A549 (cell line): ENCODE measurements around the gene SLC24A3. TPM values are rescaled to one million over a fixed set of nuclear protein-coding genes. Genes with fewer than 3 reads are reported as not detected.

Experiments
- ATAC-seq, 2 experiments: fragments of 200-7000 bp in 1 of 2; fragments of >200 bp in 1 of 2; cut with Nextera tagmentation in 1 of 2; cut with Tn5 transposase in 1 of 2; 3 replicates each; pipeline versions ENCODE4 v1.8.0 to v1.9.1; 2018 to 2020; ENCODE audit warnings: mild to moderate bottlenecking in 1 of 2, moderate library complexity in 1 of 2
- CTCF ChIA-PET: fragments of 300-600 bp; sonication (Branson Sonifier 250); formaldehyde crosslinking; extraction: SDS; loops from one replicate; lab custom pipeline; 2021; ENCODE audit warnings: antibody characterized with exemption, inconsistent platforms; lab: Yijun Ruan, JAX
- POLR2A ChIA-PET: fragments of 350-600 bp; formaldehyde crosslinking; extraction: SDS; loops from one replicate; lab custom pipeline; 2021; ENCODE audit warnings: antibody characterized with exemption, inconsistent platforms; lab: Yijun Ruan, JAX
- DNase-seq, 2 experiments: peaks; one replicate each; pipeline versions ENCODE4 v3.0.0 to v3.0.0-alpha.2; 2011 to 2016; ENCODE audit warnings: low read depth in 1 of 2, low spot score in 1 of 2
- FAIRE-seq: peaks from 2 replicates; lab custom pipeline; 2011; peaks lifted over from hg19 to GRCh38; lab: Jason Lieb, UNC
- H3K27ac ChIP-seq, 2 experiments: fragments of >200 bp; sonication (Bioruptor Twin); formaldehyde crosslinking; 3 replicates each; pipeline ENCODE4 v1.5.1; 2016 to 2017
- H3K4me1 ChIP-seq: fragments of >200 bp; sonication (Bioruptor Twin); formaldehyde crosslinking; 3 replicates; pipeline ENCODE4 v1.6.1; 2016
- H3K4me2 ChIP-seq: fragments of >200 bp; sonication (Bioruptor Twin); formaldehyde crosslinking; 3 replicates; pipeline ENCODE4 v1.6.1; 2016
- H3K4me3 ChIP-seq: fragments of >200 bp; sonication (Bioruptor Twin); formaldehyde crosslinking; 3 replicates; pipeline ENCODE4 v1.5.1; 2016
- H3K9me3 ChIP-seq: fragments of >200 bp; sonication (Bioruptor Twin); formaldehyde crosslinking; 3 replicates; pipeline ENCODE4 v1.6.1; 2016
- CEBPB ChIP-seq, 2 experiments: fragments of >200 bp in 1 of 2; sonication (Bioruptor Twin) in 1 of 2; formaldehyde crosslinking in 1 of 2; IDR thresholded peaks; 2 replicates each; pipeline ENCODE4 v1.6.1; 2012 to 2016
- CHD2 ChIP-seq: fragments of 150-350 bp; IDR thresholded peaks from 2 replicates; pipeline ENCODE4 v1.6.1; 2014; ENCODE audit warnings: low read length; ENCODE audit not compliant: partially characterized antibody
- CTCF ChIP-seq: fragments of >200 bp; sonication (Bioruptor Twin); formaldehyde crosslinking; IDR thresholded peaks from 3 replicates; pipeline ENCODE4 v1.5.1; 2016
- E2F6 ChIP-seq: IDR thresholded peaks from 2 replicates; pipeline ENCODE4 v1.6.1; 2012; ENCODE audit warnings: low read depth, borderline replicate concordance
- EHF ChIP-seq: fragments of 250-450 bp; sonication (Bioruptor Pico); IDR thresholded peaks from 2 replicates; pipeline ENCODE4 v1.5.0; 2020; ENCODE audit warnings: mild to moderate bottlenecking
- EHMT2 ChIP-seq: fragments of 200-600 bp; sonication (generic); IDR thresholded peaks from 2 replicates; pipeline ENCODE4 v1.6.1; 2016; ENCODE audit warnings: antibody characterized with exemption, low read depth, mild to moderate bottlenecking, moderate library complexity
- EP300 ChIP-seq, 2 experiments: fragments of >200 bp; sonication (Bioruptor Twin); formaldehyde crosslinking; IDR thresholded peaks; 2 replicates in 1 of 2; 3 replicates in 1 of 2; pipeline ENCODE4 v1.6.1; 2016 to 2017
- FOSB ChIP-seq: fragments of 250-450 bp; sonication (Bioruptor Pico); IDR thresholded peaks from 2 replicates; pipeline ENCODE4 v1.5.0; 2020; ENCODE audit warnings: mild to moderate bottlenecking, moderate library complexity
- GATA3 ChIP-seq: IDR thresholded peaks from 2 replicates; pipeline ENCODE4 v1.6.1; 2012; ENCODE audit warnings: borderline replicate concordance
- HMGXB4 ChIP-seq: fragments of 250-450 bp; sonication (Bioruptor Pico); IDR thresholded peaks from 2 replicates; pipeline ENCODE4 v1.5.0; 2021; ENCODE audit warnings: mild to moderate bottlenecking, moderate library complexity, borderline replicate concordance
- JUN ChIP-seq, 2 experiments: fragments of >200 bp; sonication (Bioruptor Twin); formaldehyde crosslinking; IDR thresholded peaks; 2 replicates in 1 of 2; 3 replicates in 1 of 2; pipeline ENCODE4 v1.6.1; 2016 to 2017
- KDM1A ChIP-seq: fragments of 200-600 bp; sonication (generic); IDR thresholded peaks from 2 replicates; pipeline ENCODE4 v1.6.1; 2016; ENCODE audit warnings: low read depth, mild to moderate bottlenecking
- KDM5A ChIP-seq: fragments of 200-600 bp; sonication (generic); IDR thresholded peaks from 2 replicates; pipeline ENCODE4 v1.6.1; 2016; ENCODE audit warnings: antibody characterized with exemption, mild to moderate bottlenecking
- NPAS2 ChIP-seq: fragments of 250-450 bp; sonication (Bioruptor Pico); IDR thresholded peaks from 2 replicates; pipeline ENCODE4 v1.8.0; 2022; ENCODE audit warnings: mild to moderate bottlenecking, moderate library complexity, borderline replicate concordance
- NR3C1 ChIP-seq: fragments of >200 bp; sonication (Bioruptor Twin); formaldehyde crosslinking; IDR thresholded peaks from 3 replicates; pipeline ENCODE4 v1.6.1; 2017
- POLR2A ChIP-seq: IDR thresholded peaks from 2 replicates; pipeline ENCODE4 v1.6.1; 2012; ENCODE audit warnings: mild to moderate bottlenecking, low read length
- POLR2AphosphoS2 ChIP-seq: conservative IDR thresholded peaks from 2 replicates; pipeline ENCODE4 v1.6.1; 2012; ENCODE audit warnings: low read length, improper control_type of control experiment, inconsistent platforms
- RCOR1 ChIP-seq: fragments of 150-350 bp; IDR thresholded peaks from 2 replicates; pipeline ENCODE4 v1.6.1; 2014; ENCODE audit warnings: antibody characterized with exemption, low read length, low read depth
- REST ChIP-seq: fragments of 200-600 bp; sonication (generic); IDR thresholded peaks from 2 replicates; pipeline ENCODE4 v1.6.1; 2016; ENCODE audit warnings: antibody characterized with exemption, mild to moderate bottlenecking, moderate library complexity
- SMC3 ChIP-seq: fragments of >200 bp; sonication (Bioruptor Twin); formaldehyde crosslinking; IDR thresholded peaks from 3 replicates; pipeline ENCODE4 v1.6.1; 2018; ENCODE audit warnings: inconsistent platforms
- SREBF2 ChIP-seq: fragments of 450-650 bp; IDR thresholded peaks from 2 replicates; pipeline ENCODE4 v1.6.1; 2014; ENCODE audit warnings: mild to moderate bottlenecking, moderate library complexity
- TFCP2L1 ChIP-seq: fragments of 250-450 bp; sonication (Bioruptor Pico); IDR thresholded peaks from 2 replicates; pipeline ENCODE4 v1.5.0; 2021; ENCODE audit warnings: mild to moderate bottlenecking
- USF2 ChIP-seq: fragments of 450-650 bp; IDR thresholded peaks from 2 replicates; pipeline ENCODE4 v1.6.1; 2014; ENCODE audit warnings: antibody characterized with exemption
- ZNF302 ChIP-seq: fragments of 250-450 bp; sonication (Bioruptor Pico); IDR thresholded peaks from 2 replicates; pipeline ENCODE4 v1.9.0; 2021; ENCODE audit warnings: inconsistent platforms, mild to moderate bottlenecking, moderate library complexity
- ZSCAN20 ChIP-seq: fragments of 250-450 bp; sonication (Bioruptor Pico); IDR thresholded peaks from 2 replicates; pipeline ENCODE4 v1.8.0; 2022; ENCODE audit warnings: mild to moderate bottlenecking, moderate library complexity
- WGBS: methylation state at CpG from one replicate; pipeline ENCODE4 v1.1.6; 2017; ENCODE audit errors: missing lambda C conversion rate; 5-methylcytosine and 5-hydroxymethylcytosine counted together
- polyA plus RNA-seq, 4 experiments: library from polyadenylated mRNA; depleted of rRNA in 3 of 4; stranded (reverse); fragments of >200 nt; fragmentation: RNase III in 1 of 4; extraction: RNeasy Plus Mini Kit Qiagen cat#74134 plus additional on column Dnase treatment in 1 of 4; gene quantifications; 2 replicates in 3 of 4; 3 replicates in 1 of 4; pipeline ENCODE4 v1.2.3, GENCODE V29; 2011 to 2017

The SLC24A3 gene
- polyA plus RNA-seq, 2 of the 4 experiments (the other 2 are of a cell fraction), result 0.08 TPM; not detected in 1

- H3K4me3 ChIP-seq, result no peak overlapping the region
- no peak overlapping the region for H3K27ac ChIP-seq
- ATAC-seq, result no peak
- H3K4me1 ChIP-seq, result no peaks in the 10 kb centered on the region
- TF ChIP-seq E2F6 (no peak), POLR2A (no peak), JUN (IDR thresholded peaks at IDR 0.05) (no peak), HMGXB4 (CRISPR knock-in tag) (no peak), KDM1A (no peak), EP300 (IDR thresholded peaks at IDR 0.05) (no peak), ZSCAN20 (CRISPR knock-in tag) (no peak), CEBPB (IDR thresholded peaks at IDR 0.05) (no peak), EHMT2 (no peak), POLR2AphosphoS2 (no peak), ZNF302 (CRISPR knock-in tag) (no peak), SMC3 (no peak), GATA3 (no peak), NPAS2 (CRISPR knock-in tag) (no peak), EHF (no peak), KDM5A (no peak)
- no peak overlapping the region for H3K4me2 ChIP-seq
- POLR2A ChIA-PET, result no interaction called here
- CTCF ChIA-PET, result no interaction called here
- no peak for FAIRE-seq
- no peaks in the 10 kb centered on the region for H3K9me3 ChIP-seq
- 3% methylated on average over 3 of the region's 3 CpGs for WGBS
- no peak for DNase-seq
Observed at GRCh38 chr20:19412254-19412653, 199.8 kb downstream of the SLC24A3 start.

- Histone ChIP-seq H3K4me1 (no peaks in the 10 kb centered on the region), H3K27ac (no peak overlapping the region), H3K9me3 (no peaks in the 10 kb centered on the region), H3K4me2 (no peak overlapping the region), H3K4me3 (no peak overlapping the region)
- FAIRE-seq (no peak), DNase-seq (no peak)
- ChIA-PET POLR2A (no interaction called here), CTCF (interaction anchor here (0.6 to 1.5 kb wide), 2 partner anchors 10 to 32 kb away, joined by 3 read pairs; no protein-coding TSS in a partner anchor)
- WGBS, result 2% methylated on average over 1 of the region's 1 CpG
- TF ChIP-seq CHD2 (no peak), TFCP2L1 (CRISPR knock-in tag) (no peak), RCOR1 (no peak), EHF (no peak), E2F6 (no peak), EHMT2 (no peak), ZNF302 (CRISPR knock-in tag) (no peak), REST (no peak), NR3C1 (no peak), CTCF (no peak), KDM5A (no peak), FOSB (no peak), ZSCAN20 (CRISPR knock-in tag) (no peak), EP300 (IDR thresholded peaks at IDR 0.05) (no peak), POLR2AphosphoS2 (no peak), USF2 (no peak), SREBF2 (no peak)
- TF ChIP-seq, all 56 proteins: peak for 0
- ATAC-seq, result no peak
Observed at GRCh38 chr20:19414600-19414999, 202.2 kb downstream of the SLC24A3 start.
